SKM-1 treated with dmso at 0.1 percent for 144 hours (cell line): ENCODE results near the gene NDUFA9.

ENCODE experiments used
- DNase-seq: peaks from one replicate; lab custom pipeline; 2025; ENCODE audit not compliant: unreplicated experiment; lab: John Stamatoyannopoulos, UW

NDUFA9 gene

GRCh38 chr12:4648501-4649357 is at the start of gene NDUFA9, which contains the start of gene AKAP3:
Gene NDUFA9 (plus strand): TSS chr12:4649114. CDS start chr12:4649127, 13 bp downstream.
Gene AKAP3 (minus strand): TSS chr12:4649051. CDS start chr12:4638196, 10,855 bp downstream.
- DNase-seq, result peak; percentile 19

- DNase-seq, result no peak
These were observed 45.5 kb upstream of the NDUFA9 start for GRCh38 chr12:4603421-4603820.

DNA sequence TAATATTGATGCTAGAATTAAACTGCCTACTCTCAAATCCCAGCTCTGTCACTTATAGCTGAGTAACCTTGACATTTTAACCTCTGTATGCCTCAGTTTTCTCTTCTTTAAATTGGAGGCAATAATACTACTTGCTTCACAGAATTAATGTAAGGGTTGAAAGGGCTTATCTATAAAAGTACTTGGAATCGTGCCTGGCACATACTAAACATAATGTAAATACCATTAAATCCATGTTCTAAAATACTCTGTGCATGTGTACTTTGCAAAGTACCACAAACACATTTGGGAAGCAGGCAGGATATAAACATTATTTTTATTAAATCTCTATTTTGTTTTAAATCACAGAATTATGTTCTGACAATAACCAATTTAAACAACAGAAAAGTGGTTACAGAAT is 45.0 kb upstream of the NDUFA9 start:
- DNase-seq, result no peak

GRCh38 chr12:4604684-4605193 is 44.2 kb upstream of the NDUFA9 start:
- peak; percentile 73 for DNase-seq

GRCh38 chr12:4607056-4607455 is 41.9 kb upstream of the NDUFA9 start:
- DNase-seq, result no peak

DNA sequence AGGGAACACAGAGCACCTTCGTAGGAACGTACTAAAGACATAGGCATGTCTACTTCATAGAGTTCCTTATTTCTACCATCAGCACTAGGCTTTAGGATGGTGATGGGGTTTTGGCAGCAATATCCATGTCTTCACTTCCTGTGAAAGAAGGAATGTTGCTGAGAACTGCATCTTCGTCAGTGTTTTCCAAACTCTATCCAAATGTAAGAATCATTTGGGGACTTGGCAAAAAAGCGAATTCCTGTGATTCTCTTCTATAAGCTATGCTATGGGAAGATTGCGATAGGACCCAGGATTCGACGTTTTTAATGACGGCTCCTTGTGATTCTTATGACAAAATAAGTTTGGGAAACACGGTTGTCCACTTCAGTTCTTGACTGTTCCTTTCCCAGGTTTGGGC is 39.8 kb upstream of the NDUFA9 start:
- no peak for DNase-seq

DNA sequence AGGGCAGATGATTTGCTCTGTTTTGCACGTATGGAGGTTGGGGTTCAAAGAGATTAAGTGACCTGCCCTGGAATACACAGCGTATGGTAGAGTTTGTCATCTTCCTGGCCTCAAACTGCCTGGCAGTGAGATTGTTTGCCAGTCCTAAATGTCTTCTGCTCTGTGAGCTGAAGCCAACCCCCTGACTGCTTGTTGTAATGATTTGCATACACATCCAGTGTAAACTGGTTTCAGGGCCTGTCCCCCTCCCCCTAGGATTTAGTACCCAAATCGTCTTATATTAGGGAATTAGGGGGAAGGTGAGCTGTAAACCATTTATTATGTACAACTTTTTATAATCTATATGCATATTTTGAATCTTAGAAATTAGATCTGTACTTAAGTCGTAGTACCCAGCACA is 38.4 kb upstream of the NDUFA9 start:
- no peak for DNase-seq

GRCh38 chr12:4615667-4616066 is 33.2 kb upstream of the NDUFA9 start:
- no peak for DNase-seq

DNA sequence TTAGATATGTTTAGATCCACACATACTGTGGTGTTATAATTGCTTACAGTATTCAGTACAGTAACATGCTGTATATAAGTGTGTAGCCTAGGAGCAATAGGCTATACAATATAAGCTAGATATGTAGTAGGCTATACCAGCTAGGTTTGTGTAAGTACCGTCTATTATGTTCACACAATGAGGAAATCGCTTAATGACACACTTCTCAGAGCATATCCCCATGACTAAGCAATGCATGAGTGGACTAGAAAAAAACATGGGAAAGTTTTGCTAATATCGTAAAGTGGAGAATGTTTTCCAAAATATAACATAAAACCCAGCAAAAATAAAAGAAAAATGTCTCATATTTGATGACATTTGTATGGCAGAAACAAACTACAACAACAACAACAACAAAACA is 27.4 kb upstream of the NDUFA9 start:
- no peak for DNase-seq

GRCh38 chr12:4626543-4626942 is 22.4 kb upstream of the NDUFA9 start:
- no peak for DNase-seq

GRCh38 chr12:4628406-4628805 is 20.5 kb upstream of the NDUFA9 start:
- DNase-seq, result no peak

DNA sequence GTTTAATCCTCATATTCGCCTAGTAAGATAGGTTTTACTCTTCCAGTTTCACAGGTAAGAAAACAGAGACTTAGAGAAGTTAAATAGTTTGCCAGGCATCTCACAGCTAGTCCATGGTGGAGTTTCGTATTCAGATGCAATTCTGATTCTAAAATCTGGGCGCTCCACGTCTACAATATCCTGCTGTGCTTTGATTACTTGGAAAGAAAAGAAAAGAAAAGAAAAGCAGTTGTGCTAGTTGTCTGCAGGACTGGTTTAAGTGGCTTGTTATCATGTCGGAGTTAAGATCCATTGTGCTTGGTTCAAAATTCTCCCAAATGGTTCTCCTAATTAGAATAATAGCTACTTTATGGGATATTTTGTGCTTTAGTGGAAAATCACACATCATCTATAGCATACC is 18.7 kb upstream of the NDUFA9 start:
- DNase-seq, result no peak

- DNase-seq, result no peak
These were observed 5.2 kb upstream of the NDUFA9 start for GRCh38 chr12:4643747-4644146.

- DNase-seq, result no peak
These were observed 3.9 kb upstream of the NDUFA9 start for GRCh38 chr12:4645023-4645422.

DNA sequence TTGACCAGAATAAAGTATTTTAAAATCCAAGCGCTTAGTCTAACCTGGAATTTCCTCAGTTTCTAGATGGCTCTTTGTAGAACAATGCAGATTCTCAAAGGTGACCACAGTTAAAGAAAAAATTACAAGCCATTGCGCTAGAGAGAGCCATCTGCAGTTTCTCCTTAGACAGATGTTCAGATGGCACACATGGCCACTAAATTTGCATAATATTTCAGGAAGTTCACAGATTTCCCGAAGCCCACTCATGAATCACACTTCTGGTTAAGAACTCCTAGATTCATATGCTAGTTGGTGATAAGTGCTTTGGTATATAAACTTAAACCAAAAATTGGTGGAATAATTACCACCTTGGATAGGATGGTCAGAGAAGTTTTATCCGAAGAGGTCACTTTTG is 812 bp upstream of the NDUFA9 start:
- no peak for DNase-seq

GRCh38 chr12:4649358-4649661 is 396 bp downstream of the NDUFA9 start:
- no peak for DNase-seq

DNA sequence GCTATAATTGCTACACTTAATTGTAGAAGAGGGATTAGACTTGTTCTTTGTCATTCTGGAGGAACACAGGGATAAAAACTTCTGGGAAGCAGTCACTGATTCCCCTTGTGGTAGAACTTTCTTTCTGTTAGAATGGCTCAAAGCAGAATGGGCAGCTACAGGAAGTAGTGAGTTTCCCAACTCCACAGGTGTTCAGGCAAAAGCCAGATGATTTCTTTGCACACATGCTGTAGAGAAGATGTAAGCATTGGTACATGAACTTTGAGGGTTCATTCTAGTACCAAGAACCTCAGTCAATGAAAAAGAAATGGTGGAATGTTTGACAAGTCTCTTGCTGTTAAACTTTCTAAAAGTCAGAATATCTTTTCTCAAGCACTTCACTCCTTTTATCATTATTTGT is 4.3 kb downstream of the NDUFA9 start:
- no peak for DNase-seq

DNA sequence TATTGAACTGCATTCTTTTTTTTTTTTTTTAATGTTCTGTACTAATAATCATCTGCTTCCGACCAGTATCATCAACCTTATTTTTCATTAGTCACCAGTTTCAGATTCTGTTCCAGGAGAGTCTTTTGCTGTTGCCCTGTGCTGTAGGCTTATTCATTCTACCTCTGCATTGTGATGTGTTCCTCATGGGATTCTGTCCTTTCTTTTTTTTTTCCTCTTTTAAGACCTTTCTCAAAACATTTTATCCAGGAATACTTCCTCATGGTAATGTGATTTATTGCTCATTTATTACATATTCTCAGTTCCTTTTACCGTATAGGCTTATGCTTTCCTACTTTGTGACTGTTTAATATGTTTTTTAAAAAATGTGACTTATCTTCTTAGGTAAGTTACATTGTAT is 4.8 kb downstream of the NDUFA9 start:
- no peak for DNase-seq

GRCh38 chr12:4663971-4664505 is 15.1 kb downstream of the NDUFA9 start:
- no peak for DNase-seq

DNA sequence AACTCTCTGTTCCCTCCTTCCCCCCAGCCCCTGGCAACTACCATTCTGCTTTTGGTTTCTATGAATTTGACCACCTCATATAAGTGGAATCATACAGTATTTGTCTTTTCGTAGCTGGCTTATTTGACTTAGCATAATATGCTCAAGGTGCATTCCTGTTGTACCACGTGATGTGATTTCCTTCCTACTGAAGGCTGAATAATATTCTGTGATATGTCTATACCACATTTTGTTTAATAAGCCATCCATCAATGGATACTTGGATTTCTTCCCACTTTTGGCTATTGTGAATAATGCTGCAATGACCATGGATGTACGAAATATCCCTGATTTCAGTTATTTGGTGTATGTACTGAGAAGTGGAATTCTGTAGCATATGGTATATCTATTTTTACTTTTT is 16.3 kb downstream of the NDUFA9 start:
- no peak for DNase-seq

DNA sequence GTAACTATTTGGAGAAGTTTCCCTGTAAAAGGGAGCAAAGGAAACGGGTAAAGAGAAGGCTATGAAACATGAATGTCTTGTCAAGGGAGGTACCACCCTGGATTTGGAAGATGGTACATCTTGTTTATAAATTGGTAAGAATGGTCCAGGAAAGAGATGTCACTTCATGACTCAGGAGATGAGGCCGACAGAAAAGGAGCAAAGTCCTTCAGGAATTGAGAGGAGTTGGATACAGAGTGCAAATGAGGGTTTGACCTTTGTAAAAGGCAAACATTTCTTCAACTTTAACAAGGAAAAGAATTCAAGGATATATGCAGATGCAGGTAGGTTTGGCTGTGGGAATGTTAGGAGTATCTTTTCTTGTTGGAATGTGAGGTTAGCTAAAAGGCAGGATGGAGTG is 30.8 kb downstream of the NDUFA9 start:
- DNase-seq, result no peak

- DNase-seq, result no peak
These were observed 32.8 kb downstream of the NDUFA9 start for GRCh38 chr12:4681732-4682131.

DNA sequence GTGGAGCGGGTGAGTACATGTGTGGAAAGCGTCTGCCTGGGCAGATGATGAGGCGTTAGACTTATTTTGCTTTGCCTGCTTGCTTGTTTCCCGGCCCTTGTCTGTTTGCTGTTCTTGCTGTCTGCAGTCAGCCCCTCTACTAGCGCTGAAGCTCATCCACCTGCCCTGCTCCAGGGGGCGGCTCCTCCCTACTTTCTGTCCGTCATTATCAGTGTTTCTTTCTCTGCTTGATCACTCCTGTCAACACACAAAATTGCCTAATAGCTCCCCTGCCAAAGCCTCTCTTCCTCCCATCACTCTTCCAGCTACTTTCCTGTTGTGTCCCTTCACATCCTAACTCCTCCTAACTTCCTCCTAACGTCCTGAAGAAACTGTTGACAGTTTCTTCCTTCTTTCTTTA is 36.4 kb downstream of the NDUFA9 start:
- DNase-seq, result no peak
